Breast epithelium (tissue), 4 donors: ENCODE measurements around the gene TTC28. TPM values are rescaled to one million over a fixed set of nuclear protein-coding genes. Genes with fewer than 3 reads are reported as not detected.

Source experiments
- DNase-seq, 2 donors: peaks; one replicate each; pipeline ENCODE4 v3.0.0-alpha.2; 2019; ENCODE audit warnings: low spot score in 2 of 2
- H3K27ac ChIP-seq, 2 donors: fragments of 200-600 bp; sonication (generic) in 1 of 2; one replicate each; pipeline ENCODE4 v1.5.1; 2016 to 2019; ENCODE audit warnings: mild to moderate bottlenecking in 1 of 2
- H3K27me3 ChIP-seq, 2 donors: fragments of 200-600 bp; sonication (generic) in 1 of 2; one replicate each; pipeline versions ENCODE4 v1.5.1 to v1.6.0; 2017 to 2019; ENCODE audit warnings: control low read depth in 1 of 2, mild to moderate bottlenecking in 1 of 2
- H3K36me3 ChIP-seq: fragments of 200-600 bp; one replicate; pipeline ENCODE4 v1.5.1; 2019
- H3K4me1 ChIP-seq, 2 donors: fragments of 200-600 bp; sonication (generic); one replicate each; pipeline ENCODE4 v1.5.1; 2016 to 2019; ENCODE audit warnings: control low read depth in 1 of 2
- H3K4me3 ChIP-seq, 3 donors: fragments of 200-600 bp; sonication (generic); 1 replicate in 2 of 3; 2 replicates in 1 of 3; pipeline ENCODE4 v1.5.1; 2016 to 2019; ENCODE audit warnings: mild to moderate bottlenecking in 3 of 3, moderate library complexity in 2 of 3
- H3K9me3 ChIP-seq, 2 donors: fragments of 200-600 bp; sonication (generic) in 1 of 2; one replicate each; pipeline ENCODE4 v1.5.1; 2016 to 2019; ENCODE audit warnings: control low read depth in 1 of 2
- POLR2A ChIP-seq: fragments of 450-650 bp; IDR thresholded peaks from one replicate; pipeline ENCODE4 v1.6.1; 2016; ENCODE audit warnings: antibody characterized with exemption, mild to moderate bottlenecking, moderate library complexity
- POLR2AphosphoS5 ChIP-seq, 3 donors: sonication (generic); formaldehyde crosslinking; IDR thresholded peaks; one replicate each; pipeline ENCODE4 v1.6.1; 2017; ENCODE audit warnings: antibody characterized with exemption in 3 of 3
- intact Hi-C: fragments of 100-400 bp; cut with DNase I; formaldehyde crosslinking; loops from one replicate; pipeline ENCODE4 v1.15.1; 2023; ENCODE audit warnings: low total_unique reads
- total RNA-seq, 3 donors: library from RNA; depleted of rRNA; stranded (reverse); fragments of >200 nt; gene quantifications; one replicate each; pipeline ENCODE4 v1.1.0, GENCODE V29; 2016
- TF ChIP-seq, protein P1 (sequence below), 3 donors: fragments of 450-650 bp; IDR thresholded peaks; one replicate each; pipeline ENCODE4 v1.5.1; 2016 to 2017; ENCODE audit warnings: antibody characterized with exemption in 3 of 3, mild to moderate bottlenecking in 3 of 3, moderate library complexity in 3 of 3

The TTC28 gene
- total RNA-seq, 3 donors from 2014 or later = 33.5 to 43.3 (median 40.2) TPM

DNA sequence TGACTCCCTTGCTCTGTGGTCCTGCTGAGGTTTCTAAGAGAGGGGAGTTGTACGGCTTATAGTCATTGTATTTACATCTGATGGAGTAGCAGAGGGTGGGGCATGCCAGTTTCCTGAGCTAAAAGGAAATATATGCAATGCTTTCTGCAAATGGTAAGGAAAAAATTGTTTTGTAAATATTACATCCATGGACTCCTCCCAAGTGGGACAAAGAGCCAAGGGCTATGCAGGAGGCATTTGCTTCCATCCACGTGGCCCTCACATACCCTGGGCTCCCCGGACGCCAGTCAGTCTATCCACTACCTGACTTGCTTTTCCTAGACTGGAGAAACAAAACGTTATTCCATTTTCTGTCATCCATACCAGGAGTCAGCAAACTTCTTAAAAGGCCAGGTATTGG lies 700.8 kb downstream of the TTC28 start:
- no peaks in the 10 kb centered on the region for H3K4me1 ChIP-seq
- intact Hi-C loops = no loop called here
- H3K36me3 ChIP-seq = no peaks in the 10 kb centered on the region
- no peaks in the 10 kb centered on the region for H3K27me3 ChIP-seq
- DNase-seq = no peak
- no peak overlapping the region for H3K27ac ChIP-seq
- H3K4me3 ChIP-seq = no peak overlapping the region
- no peaks in the 10 kb centered on the region for H3K9me3 ChIP-seq
- no peak for TF ChIP-seq POLR2A
- no peak for TF ChIP-seq POLR2AphosphoS5 (IDR thresholded peaks at IDR 0.05)
- TF ChIP-seq, protein P1, sequence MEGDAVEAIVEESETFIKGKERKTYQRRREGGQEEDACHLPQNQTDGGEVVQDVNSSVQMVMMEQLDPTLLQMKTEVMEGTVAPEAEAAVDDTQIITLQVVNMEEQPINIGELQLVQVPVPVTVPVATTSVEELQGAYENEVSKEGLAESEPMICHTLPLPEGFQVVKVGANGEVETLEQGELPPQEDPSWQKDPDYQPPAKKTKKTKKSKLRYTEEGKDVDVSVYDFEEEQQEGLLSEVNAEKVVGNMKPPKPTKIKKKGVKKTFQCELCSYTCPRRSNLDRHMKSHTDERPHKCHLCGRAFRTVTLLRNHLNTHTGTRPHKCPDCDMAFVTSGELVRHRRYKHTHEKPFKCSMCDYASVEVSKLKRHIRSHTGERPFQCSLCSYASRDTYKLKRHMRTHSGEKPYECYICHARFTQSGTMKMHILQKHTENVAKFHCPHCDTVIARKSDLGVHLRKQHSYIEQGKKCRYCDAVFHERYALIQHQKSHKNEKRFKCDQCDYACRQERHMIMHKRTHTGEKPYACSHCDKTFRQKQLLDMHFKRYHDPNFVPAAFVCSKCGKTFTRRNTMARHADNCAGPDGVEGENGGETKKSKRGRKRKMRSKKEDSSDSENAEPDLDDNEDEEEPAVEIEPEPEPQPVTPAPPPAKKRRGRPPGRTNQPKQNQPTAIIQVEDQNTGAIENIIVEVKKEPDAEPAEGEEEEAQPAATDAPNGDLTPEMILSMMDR (IDR thresholded peaks at IDR 0.05) = no peak

DNA sequence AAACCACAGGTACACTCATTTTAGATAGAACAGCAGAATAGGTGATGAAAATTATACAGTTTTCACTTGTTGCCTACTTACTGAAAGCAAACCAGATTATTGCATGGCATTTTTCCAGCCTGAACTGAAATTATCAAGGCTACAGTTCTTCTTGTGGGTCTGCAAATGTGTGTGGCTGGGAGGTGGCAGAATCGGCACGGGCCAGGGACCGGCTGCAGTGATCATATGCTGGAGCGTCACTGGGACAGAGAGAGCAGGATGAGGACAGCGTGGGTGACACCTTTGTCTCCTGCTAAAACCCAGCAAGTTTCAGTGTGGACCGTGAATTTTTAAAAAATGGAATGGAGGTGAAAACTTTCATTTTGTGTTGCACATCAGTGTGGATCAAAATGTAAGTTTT lies 701.3 kb downstream of the TTC28 start:
- no peaks in the 10 kb centered on the region for H3K36me3 ChIP-seq
- no peaks in the 10 kb centered on the region for H3K27me3 ChIP-seq
- no peak overlapping the region for H3K27ac ChIP-seq
- TF ChIP-seq POLR2A (no peak), POLR2AphosphoS5 (IDR thresholded peaks at IDR 0.05) (no peak)
- TF ChIP-seq, protein P1 (IDR thresholded peaks at IDR 0.05) = no peak
- H3K9me3 ChIP-seq = no peaks in the 10 kb centered on the region
- H3K4me1 ChIP-seq = no peaks in the 10 kb centered on the region
- intact Hi-C loops = no loop called here
- DNase-seq = no peak
- H3K4me3 ChIP-seq = no peak overlapping the region

DNA sequence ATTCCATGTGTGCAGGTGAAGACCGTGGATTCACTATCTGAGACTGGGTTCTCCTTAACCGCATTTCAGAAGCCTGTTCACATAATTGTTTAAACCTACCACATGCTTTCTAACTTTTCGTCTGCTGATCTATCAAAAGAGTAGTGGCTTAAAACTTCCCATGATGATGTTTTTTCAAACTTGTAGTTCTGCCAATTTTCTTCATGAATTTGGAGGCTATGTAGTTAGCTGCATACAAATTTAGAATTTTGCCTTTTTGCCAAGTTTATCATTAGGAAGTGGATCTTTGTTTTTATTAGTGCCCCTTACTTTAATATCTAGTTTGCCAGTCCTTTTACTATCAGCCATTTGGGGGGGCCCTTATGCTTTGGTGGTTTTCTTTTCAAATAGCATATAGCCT lies 703.1 kb downstream of the TTC28 start:
- Histone ChIP-seq H3K9me3 (peaks cover 0 to 7% of the 10 kb centered on the region in 2 donors), H3K27ac (no peak overlapping the region), H3K4me3 (no peak overlapping the region), H3K36me3 (no peaks in the 10 kb centered on the region), H3K4me1 (no peaks in the 10 kb centered on the region), H3K27me3 (no peaks in the 10 kb centered on the region)
- no peak for DNase-seq
- intact Hi-C loops = no loop called here
- TF ChIP-seq, protein P1 (IDR thresholded peaks at IDR 0.05) = no peak
- TF ChIP-seq POLR2A (no peak), POLR2AphosphoS5 (IDR thresholded peaks at IDR 0.05) (no peak)

DNA sequence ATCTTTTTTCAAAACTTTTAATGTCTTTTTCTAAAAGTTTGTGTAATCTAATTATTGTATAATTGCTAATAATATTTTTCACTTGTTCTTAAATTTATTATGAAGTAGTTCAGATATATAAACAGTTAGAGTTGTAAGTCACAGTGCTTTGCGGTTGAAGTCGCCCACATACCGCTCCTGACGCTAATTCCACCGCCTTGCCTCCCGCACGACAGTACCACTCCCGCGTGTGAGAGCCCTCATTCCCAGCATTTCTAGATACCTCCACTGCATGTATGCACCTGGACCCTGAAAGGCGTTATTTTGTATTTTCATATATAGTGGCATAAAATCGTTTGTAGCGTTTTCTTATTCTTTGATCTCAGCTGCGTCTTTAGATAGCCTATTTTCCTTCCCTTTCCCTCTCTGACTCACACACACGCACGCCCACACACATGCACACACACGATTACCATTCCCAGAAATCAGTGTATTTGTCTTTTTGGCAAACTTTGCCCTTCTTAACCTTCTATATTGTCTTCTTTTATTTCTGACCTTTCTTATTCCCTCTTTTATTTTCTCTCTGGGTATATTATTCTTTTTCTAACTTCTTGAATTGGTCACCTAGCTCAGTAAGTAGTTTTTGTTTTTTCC lies 704.1 kb downstream of the TTC28 start:
- H3K36me3 ChIP-seq = no peaks in the 10 kb centered on the region
- DNase-seq = no peak

DNA sequence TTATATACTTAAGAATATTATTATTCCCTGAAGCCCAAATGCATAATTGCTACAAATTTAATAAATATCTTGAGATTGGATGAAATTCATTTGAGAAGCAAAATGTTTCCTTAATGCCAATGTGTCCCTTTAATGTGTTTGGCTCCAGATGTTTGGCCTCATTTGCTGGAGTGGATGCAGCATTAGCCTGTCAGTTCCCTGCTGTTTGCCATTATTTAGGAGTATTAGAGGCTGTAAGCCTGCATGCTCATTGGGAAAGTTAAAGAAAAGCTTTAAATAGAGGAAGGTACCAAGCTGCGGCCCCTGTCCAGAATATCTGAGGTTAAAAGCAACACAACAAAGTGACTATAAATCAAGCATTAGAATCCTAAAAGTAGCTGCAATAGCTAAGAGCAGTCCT lies 705.8 kb downstream of the TTC28 start:
- Histone ChIP-seq H3K9me3 (peaks cover 0 to 22% of the 10 kb centered on the region in 2 donors), H3K4me3 (no peak overlapping the region), H3K4me1 (no peaks in the 10 kb centered on the region), H3K27ac (no peak overlapping the region), H3K36me3 (no peaks in the 10 kb centered on the region), H3K27me3 (no peaks in the 10 kb centered on the region)
- intact Hi-C loops = loop anchor here (2.0 kb wide), 1 partner anchor 21 kb away; no protein-coding TSS in a partner anchor
- no peak for DNase-seq
- TF ChIP-seq, protein P1 (IDR thresholded peaks at IDR 0.05) = no peak
- TF ChIP-seq POLR2AphosphoS5 (IDR thresholded peaks at IDR 0.05) = no peak
- no peak for TF ChIP-seq POLR2A

More for the DNA sequence above, 704.1 kb downstream of the TTC28 start:
- Histone ChIP-seq H3K27ac (no peak overlapping the region), H3K4me3 (peak overlapping the region in 1 of 3 donors; percentile 38), H3K9me3 (peaks cover 0 to 17% of the 10 kb centered on the region in 2 donors), H3K4me1 (no peaks in the 10 kb centered on the region), H3K27me3 (no peaks in the 10 kb centered on the region)
- no peak for TF ChIP-seq POLR2AphosphoS5 (IDR thresholded peaks at IDR 0.05)
- TF ChIP-seq, protein P1 (IDR thresholded peaks at IDR 0.05) = no peak
- TF ChIP-seq POLR2A = no peak
- intact Hi-C loops = loop anchor here (2.0 kb wide), 1 partner anchor 19 kb away; no protein-coding TSS in a partner anchor
